GM18499 (cell line): ENCODE measurements around the gene TSPAN16.
"Not testable (repeated sequence)": the region's sequence is repeated elsewhere in the genome, so short reads cannot be mapped to it uniquely, and the experiment has no call there.

Source experiments
- ATAC-seq: cut with Tn5 transposase; IDR thresholded peaks from one replicate; pipeline ENCODE4 v1.9.1; 2021; ENCODE audit warnings: moderate number of reproducible peaks; ENCODE audit not compliant: insufficient read depth, unreplicated experiment

Gene TSPAN16

DNA sequence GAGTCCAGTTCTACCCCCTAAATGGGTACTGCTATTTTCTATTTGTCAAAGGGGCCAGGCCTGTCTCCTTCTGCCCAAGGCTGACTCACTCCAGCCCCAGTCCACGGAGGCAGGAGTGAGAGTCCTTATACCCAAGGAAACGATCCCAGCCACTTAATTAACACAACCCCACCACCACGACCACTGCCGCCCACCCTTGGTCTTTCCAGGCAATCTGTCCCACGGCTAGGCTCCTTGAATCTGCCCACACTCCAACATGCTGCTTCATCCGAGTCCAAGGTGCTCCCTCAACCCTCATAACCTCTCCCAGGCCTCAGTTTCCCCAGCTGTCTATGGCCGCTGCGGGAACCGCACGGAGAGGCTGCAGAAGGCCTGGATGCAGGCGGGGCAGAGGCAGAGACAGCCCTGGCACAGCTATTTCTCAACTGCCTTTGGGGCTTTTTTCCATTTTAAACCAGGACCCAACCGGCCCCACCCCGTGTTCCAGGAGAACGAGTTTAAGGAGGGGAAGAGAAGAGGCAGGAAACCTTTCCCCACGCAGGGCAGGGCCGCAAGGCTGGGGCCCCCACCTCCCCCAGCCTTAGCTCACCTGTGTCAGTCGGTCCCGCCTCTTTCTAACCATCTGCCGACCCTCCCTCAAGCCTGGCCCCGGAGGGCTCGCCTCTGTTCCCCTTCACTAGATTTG, 42.8 kb downstream of the TSPAN16 start:
- ATAC-seq = no peak

DNA sequence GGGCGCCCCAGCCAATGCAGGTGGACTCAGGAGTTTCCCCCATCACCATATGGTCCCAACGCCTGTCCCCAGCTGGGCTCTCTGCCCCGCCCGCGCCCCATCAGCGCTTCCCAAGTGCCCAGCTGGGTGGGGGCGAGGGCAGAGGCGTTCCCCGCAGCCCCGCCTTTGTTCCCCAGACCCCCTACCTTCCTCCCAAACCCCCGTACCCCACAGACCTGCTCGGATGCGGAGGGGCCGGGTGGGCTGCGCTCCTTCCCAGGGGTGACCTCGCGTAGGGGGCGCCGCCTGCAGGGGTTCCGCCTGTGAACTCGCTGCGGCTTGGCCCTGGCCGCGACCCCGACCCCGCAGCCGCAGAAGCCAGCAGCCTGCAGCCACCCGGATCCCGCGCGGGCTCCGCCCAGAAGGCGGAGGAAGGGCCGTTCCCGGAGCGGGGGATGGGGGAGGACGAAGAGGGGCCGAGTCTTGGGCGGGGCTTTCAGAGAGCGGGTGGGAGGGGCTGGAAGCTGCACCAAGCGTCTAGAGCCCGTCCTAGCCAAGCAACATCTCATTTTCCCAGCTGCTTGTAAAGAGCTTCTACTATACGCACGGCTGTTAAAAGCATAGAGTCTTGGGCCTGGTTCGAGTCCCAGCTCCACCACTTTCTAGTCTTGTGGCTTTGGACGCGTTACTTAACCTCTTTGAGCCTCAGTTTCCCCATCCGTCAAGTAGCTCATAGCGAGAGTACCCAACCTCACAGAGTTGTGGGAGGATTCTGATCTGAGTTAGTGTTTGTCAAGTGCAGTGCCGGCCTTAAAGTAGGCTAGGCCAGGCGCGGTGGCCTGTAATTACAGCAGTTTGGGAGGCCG, 43.5 kb downstream of the TSPAN16 start, which contains the start of gene RAB3D:
TSS of gene RAB3D (minus strand) at position 404 of the 845 bp plus-strand sequence. CDS start 2,258 bp downstream, outside the sequence.
- no peak for ATAC-seq

DNA sequence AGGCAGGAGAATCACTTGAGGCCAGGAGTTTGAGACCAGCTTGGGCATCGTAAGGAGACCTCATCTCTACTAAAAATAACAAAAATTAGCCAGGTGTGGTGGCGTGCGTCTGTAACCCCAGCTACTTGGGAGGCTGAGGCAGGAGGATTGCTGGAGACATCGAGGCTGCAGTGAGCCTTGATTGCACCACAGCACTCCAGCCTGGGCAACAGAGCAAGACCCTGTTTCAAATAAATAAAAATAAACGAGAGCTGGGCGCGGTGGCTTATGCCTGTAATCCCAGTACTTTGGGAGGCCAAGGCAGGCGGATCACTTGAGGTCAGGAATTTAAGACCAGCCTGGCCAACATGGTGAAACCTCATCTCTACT, 44.1 kb downstream of the TSPAN16 start:
- ATAC-seq = not testable (repeated sequence)

DNA sequence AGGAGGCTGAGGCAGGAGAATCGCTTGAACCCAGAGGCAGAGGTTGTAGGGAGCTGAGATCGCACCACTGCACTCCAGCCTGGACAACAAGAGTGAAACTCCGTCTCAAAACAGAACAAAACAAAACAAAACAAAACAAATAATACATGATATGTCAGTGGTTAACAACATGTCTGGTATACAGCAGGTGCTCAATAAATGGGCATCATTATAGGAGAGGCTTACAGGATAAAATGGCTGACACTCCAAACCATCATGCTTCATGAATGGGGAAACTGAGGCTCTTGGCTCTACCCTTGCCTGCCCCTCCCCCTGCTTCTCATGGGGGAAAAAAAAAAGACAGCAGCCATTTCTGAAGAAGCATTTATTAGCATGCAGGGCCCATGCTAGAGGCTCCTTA, 46.5 kb downstream of the TSPAN16 start:
- ATAC-seq = no peak

DNA sequence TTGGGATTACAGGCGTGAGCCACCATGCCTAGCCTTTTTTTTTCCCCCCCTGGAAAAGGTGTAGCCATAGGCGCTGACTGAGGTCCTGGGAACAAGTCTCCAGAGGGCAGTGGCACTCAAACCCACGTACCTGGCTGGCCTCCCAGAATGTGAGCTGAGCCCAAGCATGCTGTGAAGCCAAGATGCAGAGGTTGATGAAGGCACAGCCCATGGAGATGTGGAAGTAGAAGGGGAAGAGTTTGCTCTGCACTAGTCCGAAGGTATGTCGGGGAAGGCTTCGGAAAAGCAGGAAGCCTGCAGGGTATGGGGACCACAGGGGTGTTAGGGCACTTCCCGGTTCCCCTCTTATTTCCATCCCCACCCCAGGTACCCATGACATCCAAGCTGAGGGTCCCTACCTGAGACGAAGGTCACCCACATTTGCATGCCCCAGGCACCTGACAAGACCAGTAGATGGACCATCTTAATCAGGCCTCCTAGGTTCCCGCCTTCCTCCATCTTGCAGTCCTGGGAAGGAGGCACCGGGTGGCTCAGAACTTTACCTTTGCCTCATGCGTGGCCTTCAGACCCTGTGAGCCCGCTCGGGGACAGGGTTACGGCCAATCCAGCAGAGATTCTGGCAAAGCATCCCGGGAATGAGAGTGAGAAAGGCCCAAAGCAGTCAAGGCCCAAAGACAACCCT, 49.3 kb downstream of the TSPAN16 start:
- ATAC-seq = no peak

GRCh38 chr19:11346104-11346940, 50.4 kb downstream of the TSPAN16 start, which contains the start of the genes CCDC159 and TMEM205:
CCDC159 (plus strand) TSS chr19:11346519; CDS start chr19:11346607, 88 bp downstream.
TMEM205 (minus strand) TSS chr19:11346268; CDS start chr19:11345619, 649 bp downstream.
- ATAC-seq = peak; percentile 87

DNA sequence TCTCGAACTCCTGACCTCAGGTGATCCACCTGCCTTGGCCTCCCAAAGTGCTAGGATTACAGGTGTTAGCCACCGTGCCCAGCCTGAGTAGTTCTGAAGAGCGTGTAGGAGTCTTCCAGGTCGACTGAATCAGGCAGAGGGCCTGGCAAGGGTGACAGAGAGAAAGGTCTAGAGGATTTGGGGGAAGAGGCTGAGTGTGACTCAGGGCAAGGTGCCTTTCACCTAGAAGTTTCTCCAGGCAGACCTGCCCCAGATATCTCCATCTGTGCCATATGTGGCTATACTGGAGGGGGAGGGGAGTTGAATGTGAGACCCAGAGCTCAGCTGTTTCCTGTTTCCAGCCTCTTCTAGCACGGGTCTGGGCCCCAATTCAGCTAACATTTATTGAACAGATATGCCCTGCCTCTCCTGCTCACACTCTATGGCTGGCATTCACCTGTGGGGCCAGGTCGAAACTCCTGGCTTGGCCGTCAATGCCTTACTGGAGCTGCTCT, 51.6 kb downstream of the TSPAN16 start:
- ATAC-seq = no peak

GRCh38 chr19:11349171-11349570, 53.2 kb downstream of the TSPAN16 start:
- ATAC-seq = no peak

DNA sequence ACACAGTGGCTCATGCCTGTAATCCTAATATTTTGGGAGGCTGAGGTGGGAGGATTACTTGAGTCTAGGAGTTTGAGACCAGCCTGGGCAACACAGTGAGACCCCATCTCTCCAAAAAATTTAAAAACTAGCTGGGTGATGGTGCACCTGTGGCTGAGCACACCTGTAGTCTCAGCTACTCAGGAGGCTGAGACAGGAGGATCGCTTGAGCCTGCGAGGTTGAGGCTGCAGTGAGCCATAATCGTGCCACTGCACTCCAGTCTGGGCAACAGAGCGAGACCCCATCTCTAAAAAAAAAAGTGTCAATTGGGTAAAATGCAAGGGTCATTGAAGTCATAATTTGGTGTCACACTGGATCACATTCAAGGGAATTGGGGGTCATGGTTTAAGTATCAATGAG, 58.1 kb downstream of the TSPAN16 start:
- not testable (repeated sequence) for ATAC-seq

- no peak for ATAC-seq
These were observed 59.5 kb downstream of the TSPAN16 start, which contains the start of gene PLPPR2 for GRCh38 chr19:11355160-11356073. PLPPR2 (plus strand) TSS chr19:11355432; CDS start chr19:11357674, 2,242 bp downstream.

DNA sequence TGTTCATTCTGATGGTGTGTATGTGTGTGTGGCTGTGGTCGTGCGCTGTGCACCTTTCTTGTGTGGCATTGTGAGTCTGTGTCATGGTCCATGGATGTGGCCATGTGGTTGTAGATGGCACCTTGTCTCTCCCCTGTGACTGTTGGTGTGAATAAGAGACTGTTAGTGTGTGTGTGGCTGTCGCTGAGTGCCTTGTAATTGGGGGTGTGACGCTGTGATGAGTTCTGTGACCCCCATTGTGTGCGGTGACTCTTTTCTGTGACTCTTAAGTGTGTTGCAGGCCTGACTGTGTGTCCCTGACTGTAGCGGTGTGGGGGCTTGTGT, 60.1 kb downstream of the TSPAN16 start:
- no peak for ATAC-seq

GRCh38 chr19:11356676-11357550, 61.0 kb downstream of the TSPAN16 start:
- no peak for ATAC-seq

DNA sequence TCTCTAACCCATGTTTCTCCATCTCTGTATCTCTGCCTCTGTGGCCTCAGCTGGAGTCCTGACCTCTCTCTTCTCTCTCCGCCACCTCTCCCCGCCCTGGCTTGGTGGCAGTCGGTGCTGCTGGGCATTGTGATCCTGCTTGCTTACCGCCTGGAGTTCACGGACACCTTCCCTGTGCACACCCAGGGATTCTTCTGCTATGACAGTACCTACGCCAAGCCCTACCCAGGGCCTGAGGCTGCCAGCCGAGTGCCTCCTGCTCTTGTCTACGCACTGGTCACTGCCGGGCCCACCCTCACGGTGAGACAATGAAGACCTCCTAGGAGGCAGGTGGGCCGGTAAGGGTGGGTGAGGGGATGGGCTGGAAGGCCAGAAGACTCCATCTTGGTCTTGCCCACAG, 63.5 kb downstream of the TSPAN16 start:
- no peak for ATAC-seq

- ATAC-seq = no peak
These were observed 65.2 kb downstream of the TSPAN16 start for GRCh38 chr19:11361037-11361770.

DNA sequence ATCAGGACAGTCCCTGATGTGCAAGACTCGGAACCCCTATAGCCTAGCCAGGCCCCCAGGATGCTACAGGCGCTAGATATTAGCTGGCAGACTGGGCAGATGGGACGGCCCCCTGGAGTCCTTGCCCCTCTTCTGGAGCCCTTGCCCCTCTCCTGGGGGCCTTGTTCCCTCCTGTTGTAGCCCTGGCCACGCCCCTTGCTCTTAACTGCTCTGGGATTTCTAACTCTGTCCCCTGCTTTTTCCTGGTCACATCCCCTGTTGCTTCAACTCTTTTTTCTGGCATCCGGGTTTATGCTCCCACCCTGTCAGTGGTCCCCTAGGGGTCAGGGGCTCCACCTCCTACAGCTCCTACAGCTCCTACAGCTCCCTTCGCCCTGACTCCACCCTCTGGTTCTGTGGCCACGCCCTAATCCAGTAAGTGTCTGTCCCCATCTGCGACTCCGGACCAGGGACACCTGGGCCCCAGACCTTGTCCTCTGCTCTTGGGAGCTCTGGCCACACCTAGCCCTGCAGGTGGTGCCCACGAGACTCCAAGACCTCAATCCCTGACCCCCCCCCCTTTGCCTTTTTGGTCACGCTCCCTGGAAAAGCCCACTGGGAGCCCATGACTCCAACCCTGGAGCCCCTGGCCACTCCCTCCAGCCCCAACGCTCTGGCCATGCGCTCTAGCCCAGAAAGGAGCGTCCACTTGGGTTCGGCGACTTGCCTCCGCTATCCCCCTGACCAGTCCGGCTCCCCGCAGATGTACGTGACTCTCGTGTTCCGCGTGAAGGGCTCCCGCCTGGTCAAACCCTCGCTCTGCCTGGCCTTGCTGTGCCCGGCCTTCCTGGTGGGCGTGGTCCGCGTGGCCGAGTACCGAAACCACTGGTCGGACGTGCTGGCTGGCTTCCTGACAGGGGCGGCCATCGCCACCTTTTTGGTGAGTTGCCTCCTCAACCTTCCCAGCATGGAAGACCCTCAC, 66.1 kb downstream of the TSPAN16 start:
- ATAC-seq = no peak

- ATAC-seq = no peak
These were observed 67.9 kb downstream of the TSPAN16 start for GRCh38 chr19:11363881-11364280.
